Daoy (cell line): ENCODE data around the gene LPAR5. TPM values are rescaled to one million over a fixed set of nuclear protein-coding genes. Genes with fewer than 3 reads are reported as not detected.
A peak's percentile ranks its signal among the peaks of the same experiment; 100 is the strongest.
"Not testable (repeated sequence)": the region's sequence is repeated elsewhere in the genome, so short reads cannot be mapped to it uniquely, and the experiment has no call there.

Experiments
- DNase-seq: peaks from one replicate; pipeline ENCODE4 v3.0.0-alpha.2; 2015; ENCODE audit warnings: low read depth
- total RNA-seq: library from RNA; depleted of rRNA; stranded (reverse); fragments of >200 nt; shearing (Covaris generic); gene quantifications from 2 replicates; pipeline ENCODE4 v1.2.3, GENCODE V29; 2014

LPAR5 gene
- total RNA-seq, 1 experiment from 2014 or later = not detected

DNA sequence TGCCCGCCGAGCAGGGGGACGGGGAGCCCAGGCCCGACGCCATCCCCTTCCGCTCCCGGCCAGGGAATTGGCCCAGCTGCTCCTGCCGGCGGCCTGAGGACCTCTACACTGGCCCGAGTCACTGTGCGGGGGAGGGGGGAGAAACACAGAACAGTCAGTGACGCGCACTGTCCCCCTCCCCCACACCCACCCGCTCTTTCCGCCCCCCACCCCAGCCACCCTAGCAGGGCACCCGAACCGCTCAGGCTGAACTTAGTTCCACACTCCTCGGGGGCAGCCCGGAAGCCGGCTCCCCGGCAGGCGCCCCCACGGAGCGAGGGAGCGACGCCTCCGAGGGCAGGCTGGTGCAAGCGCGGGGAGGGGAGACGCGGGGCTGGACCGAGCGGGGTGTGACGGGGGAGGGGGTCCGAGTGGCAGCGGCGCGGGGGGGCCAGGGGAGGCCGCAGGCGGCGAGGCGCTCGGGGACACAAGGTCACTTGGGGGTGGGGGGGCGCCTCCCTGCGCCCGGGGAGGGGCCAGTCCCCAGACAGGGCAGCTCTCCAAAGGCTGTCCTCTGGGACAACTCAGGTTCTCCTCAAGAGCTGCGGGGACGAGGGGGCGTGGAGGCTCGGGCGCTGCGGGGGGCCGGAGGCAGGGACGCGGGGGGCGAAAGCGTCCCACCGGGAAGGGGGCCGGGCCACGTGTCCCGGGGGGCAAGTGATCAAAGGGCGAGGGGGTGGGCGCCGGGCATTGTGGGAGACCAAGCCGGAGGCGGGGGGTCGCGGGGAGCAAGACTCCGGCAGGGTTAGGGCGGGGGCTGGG, 29.2 kb downstream of the LPAR5 start:
- DNase-seq = peak; percentile 59

DNA sequence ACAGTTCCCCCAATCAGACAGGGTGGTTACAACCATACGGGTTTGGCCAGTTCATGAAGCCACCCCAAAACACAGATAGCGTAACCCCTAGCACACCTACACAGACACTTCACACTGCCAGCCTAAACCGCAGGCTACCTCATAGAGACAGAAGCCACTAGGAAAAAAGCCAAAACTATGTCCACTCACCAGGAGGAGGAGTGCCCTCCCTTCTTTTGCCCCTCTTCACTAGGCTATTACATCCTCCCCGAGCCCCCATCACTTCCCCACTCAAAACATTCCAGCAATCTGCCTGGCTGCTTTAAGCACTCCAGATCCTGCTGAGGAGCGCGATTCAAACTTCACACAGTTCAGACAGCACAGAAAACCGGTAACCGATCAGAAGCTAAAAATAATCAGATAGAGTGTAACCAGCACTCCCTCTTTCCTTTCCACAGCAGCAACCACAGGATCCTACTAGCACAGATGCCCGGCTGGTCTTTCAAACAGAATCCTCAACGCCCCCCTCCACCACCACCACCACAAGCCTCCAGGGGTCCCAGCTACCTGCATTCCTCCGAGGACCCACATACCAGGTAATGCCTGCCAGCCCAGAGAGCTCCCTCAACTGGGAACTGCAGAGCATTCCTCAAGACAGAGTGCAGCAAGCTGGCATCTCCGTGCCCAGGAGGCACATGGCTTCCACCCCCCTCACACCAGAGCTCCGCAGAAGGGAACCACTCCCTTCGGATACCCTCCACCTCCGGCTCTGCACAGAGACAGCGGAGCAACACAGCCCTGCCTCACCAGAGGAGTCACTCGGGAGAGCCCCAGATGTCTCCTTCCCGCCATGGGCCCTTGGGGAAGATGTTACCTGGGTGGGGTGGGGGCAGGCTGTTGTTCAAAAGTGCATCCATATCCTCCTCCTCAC, 30.1 kb downstream of the LPAR5 start:
- peak; percentile 37 for DNase-seq

DNA sequence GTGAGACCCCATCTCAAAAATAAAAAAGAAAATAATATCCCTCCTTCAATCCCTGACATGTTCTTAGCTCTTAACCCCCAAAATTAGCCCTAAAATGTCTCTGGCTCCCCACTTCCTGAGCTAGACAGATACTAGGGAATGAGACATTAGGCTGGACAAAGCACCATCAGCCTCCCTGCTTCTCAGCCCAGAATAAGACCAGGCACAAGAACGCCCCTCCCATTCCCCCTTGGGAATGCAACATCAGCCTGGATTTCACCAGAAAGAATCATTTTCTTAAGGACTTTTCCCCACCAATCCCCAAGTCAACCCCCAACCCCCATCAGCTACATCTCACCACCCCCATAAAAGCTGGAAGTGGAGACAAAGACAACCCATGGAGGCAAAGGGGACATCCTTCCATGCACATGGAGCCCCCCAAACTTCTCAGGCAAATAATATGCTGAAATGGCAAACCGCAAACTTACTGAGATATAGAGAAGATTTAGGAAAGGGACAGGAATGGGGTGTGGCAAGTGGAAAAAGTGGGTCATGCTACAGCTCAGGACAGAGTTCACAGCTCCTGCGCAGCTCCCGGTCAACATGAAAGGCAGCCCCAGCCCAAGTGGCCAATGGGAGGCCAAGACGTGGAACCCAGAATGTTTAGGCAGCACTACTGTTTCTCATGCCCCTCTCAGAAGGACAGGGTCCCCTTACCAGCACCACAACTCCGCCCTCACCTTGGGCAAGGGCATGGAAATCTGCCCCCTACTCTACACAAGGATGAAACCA, 31.3 kb downstream of the LPAR5 start:
- DNase-seq = no peak

DNA sequence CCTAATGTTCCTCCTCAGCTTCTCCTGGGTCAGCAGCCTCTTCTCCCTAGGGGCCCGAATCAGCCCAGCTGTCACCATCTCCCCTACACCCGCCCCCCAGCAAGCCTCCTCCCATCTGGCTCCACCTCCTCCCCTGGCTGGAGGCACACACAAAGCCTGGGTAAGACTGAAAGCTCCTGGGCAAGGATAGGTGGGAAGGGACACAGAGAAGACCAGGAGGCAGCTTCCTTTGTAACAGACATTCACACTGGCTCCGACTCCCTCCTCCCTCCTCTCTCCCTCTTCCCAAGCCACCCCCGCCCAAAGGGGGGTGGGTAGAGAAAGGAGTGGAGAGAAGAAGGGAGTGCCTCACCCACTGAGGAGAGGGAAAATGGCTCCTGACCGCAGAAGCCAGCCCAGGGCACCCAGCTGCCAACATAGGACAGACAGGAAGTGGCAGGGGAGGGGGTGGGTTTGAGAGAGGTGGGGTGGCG, 32.6 kb downstream of the LPAR5 start:
- peak; percentile 58 for DNase-seq

DNA sequence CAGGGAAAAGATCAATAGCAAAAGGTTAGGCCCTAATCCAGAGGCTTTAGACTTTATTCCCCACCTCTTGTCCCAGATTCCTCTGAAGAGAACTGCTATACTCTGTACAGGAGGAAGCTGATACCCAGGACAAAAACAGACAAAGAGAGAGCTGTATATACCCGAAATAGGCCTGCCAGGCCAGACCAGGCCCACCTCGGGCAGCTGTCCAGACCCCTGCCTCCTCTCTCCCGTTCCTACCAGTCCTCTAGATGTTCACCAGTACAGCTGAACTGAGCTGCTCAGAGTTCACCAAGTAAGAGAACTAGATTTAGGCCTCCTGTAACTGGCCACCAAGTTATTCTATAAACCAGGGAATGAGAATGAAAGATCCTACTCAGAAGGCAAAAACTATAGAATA, 33.2 kb downstream of the LPAR5 start:
- DNase-seq = no peak

DNA sequence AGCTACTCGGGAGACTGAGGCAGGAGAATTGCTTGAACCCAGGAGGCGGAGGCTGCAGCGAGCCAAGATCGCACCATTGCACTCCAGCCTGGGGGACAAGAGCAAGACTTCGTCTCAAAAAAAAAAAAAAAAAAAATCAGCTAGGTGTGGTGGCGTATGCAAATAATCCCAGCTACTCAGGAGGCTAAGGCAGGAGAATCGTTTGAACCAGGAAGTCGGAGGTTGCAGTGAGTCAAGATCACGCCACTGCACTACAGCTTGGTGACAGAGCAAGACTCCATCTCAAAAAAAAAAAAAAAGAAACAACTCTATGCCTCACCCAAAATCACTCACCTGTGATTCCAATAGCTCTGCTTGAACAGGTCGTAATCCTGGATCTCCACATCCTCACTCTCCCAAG, 40.1 kb downstream of the LPAR5 start:
- not testable (repeated sequence) for DNase-seq

DNA sequence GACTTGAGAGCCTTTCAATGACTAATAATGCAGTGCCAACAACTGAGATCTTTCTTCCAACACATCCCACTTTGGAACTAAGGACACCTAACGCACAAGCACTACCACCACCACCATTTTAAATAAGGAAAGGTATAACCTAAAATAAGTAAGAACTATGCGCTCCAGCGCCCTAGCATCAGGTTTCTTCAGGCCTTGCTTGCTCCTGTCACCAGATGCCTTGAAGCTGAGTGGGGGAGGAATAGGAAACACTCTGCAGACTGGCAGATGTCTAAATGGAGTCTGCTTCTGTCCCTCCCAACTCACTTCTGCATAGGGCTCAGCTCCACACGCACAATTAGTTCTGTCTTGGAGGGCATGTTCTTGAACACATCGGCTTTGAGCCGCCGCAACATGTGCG, 43.7 kb downstream of the LPAR5 start:
- DNase-seq = no peak

DNA sequence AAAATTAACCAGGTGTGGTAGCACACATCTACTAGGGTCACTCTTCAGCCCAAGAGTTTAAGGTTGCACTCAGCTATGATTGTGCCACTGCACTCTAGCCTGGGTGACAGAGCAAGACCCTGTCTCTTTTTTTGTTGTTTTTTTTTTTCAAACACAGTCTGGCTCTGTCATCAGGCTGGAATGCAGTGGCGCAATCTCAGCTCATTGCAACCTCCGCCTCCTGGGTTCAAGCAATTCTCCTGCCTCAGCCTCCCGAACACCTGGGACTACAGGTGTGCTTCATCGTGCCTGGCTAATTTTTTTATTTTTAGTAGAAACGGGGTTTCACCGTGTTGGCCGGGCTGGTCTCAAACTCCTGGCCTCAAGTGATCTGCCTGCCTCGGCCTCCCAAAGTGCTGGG, 49.2 kb downstream of the LPAR5 start:
- not testable (repeated sequence) for DNase-seq

DNA sequence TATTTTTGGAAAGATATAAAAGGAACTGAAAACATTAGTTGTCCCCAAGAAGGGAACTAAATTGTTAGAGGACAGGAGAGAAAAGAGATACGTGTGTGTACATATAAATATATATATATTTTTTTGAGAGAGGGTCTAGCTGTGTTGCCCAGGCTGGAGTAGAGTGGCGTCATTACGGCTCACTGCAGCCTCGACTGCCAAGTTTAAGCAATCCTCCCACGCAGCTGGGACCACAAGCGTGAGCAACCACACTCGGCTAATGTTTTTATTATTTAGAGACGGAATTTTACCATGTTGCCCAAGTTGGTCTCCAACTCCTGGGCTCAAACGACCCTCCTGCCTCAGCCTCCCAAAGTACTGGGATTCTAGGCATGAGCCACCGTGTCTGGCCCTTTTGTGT, 51.5 kb downstream of the LPAR5 start:
- DNase-seq = no peak

DNA sequence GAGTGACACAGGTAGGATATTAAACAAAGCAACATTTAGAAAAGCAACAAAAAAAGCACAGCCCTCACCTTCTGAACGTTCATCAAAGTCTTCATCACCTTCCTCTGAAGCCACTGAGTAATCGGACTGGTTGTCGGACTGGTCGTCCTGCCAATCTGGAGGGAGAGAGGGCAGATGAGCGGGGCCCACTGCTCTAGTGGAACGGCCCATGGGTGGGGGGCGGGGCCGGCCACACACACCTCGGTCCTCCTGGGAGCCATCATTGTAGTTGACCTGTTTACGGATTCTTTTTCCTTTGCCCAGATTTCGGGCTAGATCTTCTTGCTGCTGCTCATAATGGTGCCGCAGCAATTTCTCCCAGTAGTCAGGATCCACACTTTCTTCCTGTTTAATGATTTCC, 52.8 kb downstream of the LPAR5 start:
- no peak for DNase-seq

DNA sequence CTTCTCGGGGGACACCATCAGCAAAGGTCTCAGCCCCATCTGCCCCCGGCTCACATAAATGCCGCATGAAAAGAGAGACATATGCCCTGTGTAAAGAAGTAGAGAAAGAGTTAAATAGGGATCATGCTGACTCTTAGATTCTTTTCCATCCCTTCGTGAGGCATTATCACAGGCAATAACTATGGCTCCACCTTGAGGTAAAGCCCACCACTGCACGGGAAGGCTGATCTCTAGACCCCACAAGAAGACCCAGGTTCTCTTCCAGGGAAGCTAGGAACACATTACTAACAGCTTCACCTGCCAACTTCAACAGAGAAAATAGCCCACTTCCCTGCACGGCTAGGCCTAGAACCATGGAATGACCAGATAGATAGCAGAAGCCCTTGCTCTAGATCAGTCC, 53.6 kb downstream of the LPAR5 start:
- no peak for DNase-seq

DNA sequence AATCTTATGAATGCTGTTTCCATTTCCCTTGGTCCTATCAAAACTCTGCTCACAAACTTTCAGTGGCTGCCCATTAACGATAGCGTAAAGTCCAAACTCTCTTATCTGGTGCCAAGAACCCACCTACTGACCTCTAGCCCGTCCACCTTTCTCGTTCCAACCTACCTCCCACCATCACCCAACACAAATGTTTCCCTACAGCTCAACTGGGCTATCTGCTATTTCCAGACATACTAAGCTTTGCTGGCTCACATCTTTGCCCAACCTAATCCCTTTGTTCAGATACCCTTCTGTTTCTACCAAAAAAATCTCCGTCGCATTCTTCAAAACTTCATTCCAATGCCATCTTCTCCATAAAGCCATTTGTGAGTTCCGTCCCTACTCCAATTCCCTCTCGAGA, 60.1 kb downstream of the LPAR5 start:
- no peak for DNase-seq

DNA sequence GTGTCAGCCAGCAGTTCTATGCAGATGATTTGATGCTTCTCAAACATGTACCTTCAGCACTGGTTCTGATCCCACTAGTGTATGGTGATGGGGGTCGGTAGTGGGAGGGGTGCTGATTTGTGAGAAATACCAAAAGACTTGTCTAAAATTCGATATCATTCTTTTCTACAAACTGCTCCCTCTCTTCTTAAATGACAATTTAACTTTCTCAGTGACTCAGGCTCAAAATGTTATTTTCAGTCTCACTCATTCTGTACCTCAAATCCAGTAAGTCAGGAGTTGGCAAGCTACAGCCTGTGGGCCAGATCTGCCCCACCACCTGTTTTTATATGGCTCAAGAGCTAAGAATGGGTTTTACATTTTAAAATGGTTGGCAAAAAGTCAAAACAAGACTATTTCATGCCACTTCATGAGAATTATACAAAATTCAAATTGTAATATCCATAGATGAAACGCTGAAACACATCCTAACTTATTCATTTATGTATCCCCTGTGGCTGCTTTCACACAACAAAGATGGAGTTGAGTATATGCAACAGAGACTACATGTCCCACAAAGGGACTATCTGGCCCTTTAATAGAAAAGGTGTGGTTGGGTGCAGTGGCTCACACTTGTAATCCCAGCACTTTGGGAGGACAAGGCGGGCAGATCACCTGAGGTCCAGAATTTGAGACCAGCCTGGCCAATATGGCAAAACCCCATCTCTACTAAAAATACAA, 61.0 kb downstream of the LPAR5 start:
- DNase-seq = no peak

DNA sequence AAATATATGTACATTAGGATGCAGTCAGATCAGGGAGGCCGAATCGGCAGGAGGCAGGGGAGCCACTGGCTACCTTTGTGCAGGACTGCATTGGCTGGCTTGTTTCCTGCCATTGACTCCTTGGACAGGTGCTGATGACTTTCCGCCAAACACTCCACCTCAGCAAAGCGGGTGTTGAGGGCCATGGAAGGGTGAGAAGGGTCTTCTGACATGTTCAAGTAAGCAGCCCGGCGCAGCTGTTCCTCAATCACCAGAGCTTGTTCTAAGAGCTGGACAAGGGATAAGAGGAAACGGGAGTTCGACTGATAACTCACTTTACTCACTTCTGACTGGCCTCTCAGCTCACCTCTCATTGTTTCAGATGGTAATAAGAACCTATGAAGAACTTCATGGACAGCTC, 62.8 kb downstream of the LPAR5 start:
- DNase-seq = no peak

DNA sequence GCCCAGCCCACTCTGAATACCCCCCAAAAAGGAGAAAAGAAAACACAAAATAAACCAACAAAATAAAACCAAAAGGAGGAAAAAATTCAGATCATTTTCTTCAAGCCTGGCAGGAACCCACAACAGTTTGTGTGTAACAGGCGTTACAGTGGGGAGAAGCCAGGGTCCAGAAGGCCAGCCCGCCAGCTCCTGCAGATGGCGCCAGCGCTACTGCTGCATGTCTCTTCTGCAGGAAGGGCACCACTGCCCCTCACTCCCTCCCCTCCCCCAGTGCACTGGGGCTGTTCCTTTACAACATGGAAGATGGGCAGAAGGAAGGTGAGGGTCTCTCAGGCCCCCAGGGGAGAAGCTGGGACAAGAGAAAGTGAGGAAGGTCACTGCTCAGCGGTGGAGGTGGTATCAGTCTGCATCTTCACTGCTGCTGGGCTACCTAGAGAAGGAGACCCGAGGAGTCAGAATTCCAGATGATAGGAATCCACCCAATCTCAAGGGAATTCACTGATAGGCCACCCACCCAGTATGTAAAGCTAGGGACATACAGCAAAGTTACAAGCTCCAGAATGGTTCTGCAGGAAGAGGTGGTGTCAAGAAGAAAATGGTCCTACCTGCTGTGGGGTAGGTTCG, 65.4 kb downstream of the LPAR5 start:
- DNase-seq = peak; percentile 55

DNA sequence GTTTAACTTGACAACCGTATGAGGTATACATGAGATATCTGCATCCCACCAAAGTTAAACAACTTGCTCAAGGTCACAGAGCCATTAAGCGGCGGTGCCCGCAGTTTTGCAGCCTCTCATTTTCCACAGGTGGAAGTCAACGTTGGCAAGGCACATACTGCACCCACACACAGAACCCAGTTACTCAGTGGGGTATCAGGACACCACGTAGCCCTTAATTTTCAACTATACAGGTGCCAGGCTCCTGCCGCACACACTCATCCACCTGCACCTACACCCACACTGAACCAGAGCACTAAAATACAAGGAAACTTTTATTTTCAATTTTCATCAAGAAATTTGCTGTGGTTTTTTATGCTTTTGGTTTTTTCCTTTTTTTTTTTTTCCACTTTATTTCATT, 66.0 kb downstream of the LPAR5 start:
- DNase-seq = no peak

DNA sequence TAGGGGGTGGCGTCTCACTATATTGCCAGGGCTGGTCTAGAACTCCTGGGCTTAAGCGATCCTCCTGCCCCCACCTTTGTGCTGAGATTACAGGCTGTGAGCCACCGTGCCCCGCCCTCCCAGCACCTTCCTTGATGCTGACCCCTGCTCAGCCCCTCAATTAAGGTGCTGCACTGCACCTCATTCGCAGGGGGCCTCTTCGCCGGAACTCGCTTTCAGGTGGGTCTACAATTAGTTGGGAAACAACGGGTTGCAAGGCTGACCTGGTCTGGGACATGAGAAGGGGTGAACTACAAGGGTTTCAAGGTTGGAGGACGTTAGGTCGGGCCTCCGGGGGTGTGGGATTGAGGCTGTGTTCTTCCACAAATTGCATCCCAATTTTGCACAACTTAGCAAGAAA, 66.4 kb downstream of the LPAR5 start:
- DNase-seq = peak; percentile 19
